HUES64 (cell line): ENCODE measurements around the gene XRCC4.
"Not testable (repeated sequence)": the region's sequence is repeated elsewhere in the genome, so short reads cannot be mapped to it uniquely, and the experiment has no call there.

Source experiments
- H3K27ac ChIP-seq: 2 replicates; pipeline ENCODE4 v1.7.0; 2013; ENCODE audit warnings: low read depth, low read length, inconsistent platforms
- H3K27me3 ChIP-seq: 2 replicates; pipeline ENCODE4 v1.6.1; 2013; ENCODE audit warnings: mild to moderate bottlenecking, low read length; ENCODE audit not compliant: insufficient read depth
- H3K36me3 ChIP-seq: 2 replicates; pipeline ENCODE4 v1.6.1; 2013; ENCODE audit warnings: mild to moderate bottlenecking, low read length; ENCODE audit not compliant: insufficient read depth
- H3K4me1 ChIP-seq: 2 replicates; pipeline ENCODE4 v1.6.1; 2013; ENCODE audit warnings: mild to moderate bottlenecking, low read length, moderate library complexity; ENCODE audit not compliant: insufficient read depth
- H3K4me3 ChIP-seq: 2 replicates; pipeline ENCODE4 v1.5.1; 2013; ENCODE audit warnings: mild to moderate bottlenecking, low read length, moderate library complexity
- H3K9ac ChIP-seq: 2 replicates; pipeline ENCODE4 v1.6.1; 2013; ENCODE audit warnings: mild to moderate bottlenecking, low read depth, low read length
- H3K9me3 ChIP-seq: 2 replicates; pipeline ENCODE4 v1.6.1; 2013; ENCODE audit warnings: low read depth, low read length; ENCODE audit not compliant: insufficient read depth
- WGBS: fragments of 150-250, 120-280 bp; methylation state at CpG from one replicate; pipeline ENCODE4 v1.1.7; 2013; ENCODE audit warnings: missing lambda C conversion rate; 5-methylcytosine and 5-hydroxymethylcytosine counted together

The XRCC4 gene

DNA sequence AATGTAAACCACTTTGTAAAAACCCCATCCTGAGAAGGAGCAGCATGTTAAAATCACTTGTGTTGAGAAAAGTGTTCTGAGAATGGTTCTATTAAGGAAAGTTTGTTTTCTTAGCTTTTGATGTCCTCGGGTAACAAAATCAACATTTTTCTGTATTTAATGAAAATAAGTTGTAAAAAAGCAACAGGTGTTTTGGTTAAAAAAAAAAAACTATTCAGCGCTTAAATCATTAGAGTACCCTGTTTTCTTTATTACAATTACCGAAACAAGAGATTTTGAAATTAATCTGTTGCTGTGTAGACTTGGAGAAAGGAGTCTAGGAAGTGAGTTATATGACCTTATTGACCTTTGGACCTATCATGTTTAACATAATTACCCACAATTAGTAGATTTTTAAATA lies 167.7 kb downstream of the XRCC4 start:
- Histone ChIP-seq H3K4me1 (no peaks in the 10 kb centered on the region; the same call in 1 of the 2 replicates), H3K27me3 (no peaks in the 10 kb centered on the region), H3K4me3 (no peak overlapping the region), H3K9ac (no peak overlapping the region), H3K9me3 (no peaks in the 10 kb centered on the region), H3K27ac (no peak overlapping the region), H3K36me3 (no peaks in the 10 kb centered on the region)
- WGBS = no CpG with 5 or more reads among the region's 3 CpGs

DNA sequence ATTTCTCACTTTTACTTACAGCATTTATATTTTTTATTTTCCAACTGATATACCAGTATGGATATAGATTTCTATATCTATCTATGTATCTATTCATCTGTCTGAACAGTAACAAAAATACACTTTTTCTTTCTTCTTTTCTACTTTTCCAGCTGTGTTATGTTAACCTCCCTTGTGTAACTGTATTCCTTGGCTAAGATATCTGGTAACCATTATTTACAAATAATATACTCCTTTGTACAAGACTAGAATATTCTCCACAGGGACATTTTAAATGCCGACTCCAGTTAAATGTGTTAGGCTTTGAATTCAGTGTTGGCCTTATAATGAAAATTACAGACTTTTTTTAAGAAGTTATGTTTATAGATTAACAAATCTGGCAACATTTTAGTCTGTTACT lies 168.7 kb downstream of the XRCC4 start:
- Histone ChIP-seq H3K36me3 (no peaks in the 10 kb centered on the region), H3K4me3 (no peak overlapping the region), H3K9ac (no peak overlapping the region), H3K27ac (no peak overlapping the region), H3K27me3 (no peaks in the 10 kb centered on the region), H3K4me1 (no peaks in the 10 kb centered on the region; the same call in 1 of the 2 replicates), H3K9me3 (no peaks in the 10 kb centered on the region)
- no CpG with 5 or more reads among the region's 1 CpG for WGBS

DNA sequence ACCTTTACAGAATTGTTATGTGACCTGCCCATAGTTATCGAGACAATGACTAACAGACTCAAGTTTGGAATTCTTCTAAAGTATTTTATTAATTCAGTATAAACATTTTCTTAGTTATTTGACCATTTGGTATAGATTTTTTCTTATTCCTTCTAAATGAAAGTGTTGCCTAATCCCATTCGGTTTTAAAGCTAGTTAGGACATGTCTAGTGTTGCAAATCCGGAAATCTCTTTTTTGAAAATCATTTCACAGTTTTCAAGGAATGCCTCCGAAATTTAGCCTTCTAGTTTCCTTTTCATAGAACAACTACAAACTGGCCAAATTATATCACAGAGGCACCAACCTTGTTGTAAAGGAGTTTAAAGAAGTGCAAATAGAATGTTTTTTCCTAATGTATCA lies 171.8 kb downstream of the XRCC4 start:
- no peaks in the 10 kb centered on the region for H3K27me3 ChIP-seq
- no peak overlapping the region for H3K27ac ChIP-seq
- H3K9me3 ChIP-seq = 0 out of 2 replicates have a peak, but pooled peaks cover 2% of the 10 kb centered on the region
- no peaks in the 10 kb centered on the region for H3K36me3 ChIP-seq
- 89% methylated on average over 3 of the region's 4 CpGs for WGBS
- no peak overlapping the region for H3K4me3 ChIP-seq
- no peaks in the 10 kb centered on the region; the same call in 1 of the 2 replicates for H3K4me1 ChIP-seq
- no peak overlapping the region for H3K9ac ChIP-seq

DNA sequence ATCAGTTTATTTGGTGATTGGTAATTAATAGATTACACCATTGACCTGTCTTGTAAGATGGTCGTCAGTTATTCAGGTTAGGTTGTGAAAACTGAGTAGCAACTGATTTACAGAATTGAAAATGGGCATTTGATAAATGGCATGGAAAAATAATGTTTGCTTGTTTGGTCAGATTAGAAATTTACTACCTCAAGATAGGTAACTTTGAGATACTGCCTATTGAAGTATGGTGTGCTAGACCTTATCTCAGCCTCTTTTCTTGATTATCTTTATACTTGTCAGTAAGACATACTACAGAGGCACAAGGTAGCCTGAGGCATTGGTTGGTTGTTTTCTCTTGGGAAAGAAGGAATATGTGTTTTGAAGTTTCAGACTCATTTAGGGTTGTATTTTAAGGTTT lies 174.5 kb downstream of the XRCC4 start:
- H3K9me3 ChIP-seq = 0 out of 2 replicates have a peak, but pooled peaks cover 2% of the 10 kb centered on the region
- no peaks in the 10 kb centered on the region; the same call in 1 of the 2 replicates for H3K4me1 ChIP-seq
- H3K9ac ChIP-seq = no peak overlapping the region
- H3K4me3 ChIP-seq = no peak overlapping the region
- no peaks in the 10 kb centered on the region for H3K36me3 ChIP-seq
- WGBS = 95% methylated on average over 1 of the region's 1 CpG
- no peaks in the 10 kb centered on the region for H3K27me3 ChIP-seq
- no peak overlapping the region for H3K27ac ChIP-seq

DNA sequence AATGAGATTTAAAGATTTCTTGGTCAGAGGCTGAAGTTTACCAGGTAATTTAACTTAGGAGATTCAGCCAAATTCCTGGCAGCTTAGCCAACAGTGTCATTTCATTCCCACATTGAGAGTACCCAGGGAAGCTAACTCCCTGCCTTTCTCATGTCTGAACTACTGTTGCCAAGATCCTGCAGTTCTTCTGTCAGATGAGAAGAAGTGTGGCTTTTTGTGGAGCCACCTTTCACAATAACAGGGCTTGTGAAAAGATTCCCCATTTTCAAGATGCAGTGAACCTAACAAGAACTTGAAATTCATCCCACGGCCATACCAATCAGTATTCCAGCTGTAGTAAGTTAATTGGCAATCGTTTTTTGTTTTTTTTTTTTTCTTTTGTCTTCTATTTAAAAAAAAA lies 176.4 kb downstream of the XRCC4 start:
- Histone ChIP-seq H3K9me3 (0 out of 2 replicates have a peak, but pooled peaks cover 2% of the 10 kb centered on the region), H3K27me3 (no peaks in the 10 kb centered on the region)
- no CpG with 5 or more reads among the region's 2 CpGs for WGBS

DNA sequence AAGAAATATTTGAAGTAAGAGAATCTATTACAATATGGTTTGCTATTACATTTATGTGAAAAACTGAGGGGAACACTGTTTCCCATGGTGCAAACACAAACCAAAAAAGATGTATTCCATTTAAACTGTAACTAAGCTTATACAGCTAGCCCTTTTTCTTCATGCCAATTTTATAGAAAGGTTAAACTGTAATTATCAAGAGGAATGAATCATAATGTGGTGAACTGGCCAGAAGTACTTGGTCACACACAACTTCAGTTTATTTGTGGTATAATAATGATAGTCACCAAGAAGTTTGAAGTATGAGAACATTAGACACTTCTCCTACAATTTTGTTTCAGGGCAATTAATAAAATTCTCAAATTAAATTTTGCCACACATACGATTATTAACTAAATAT lies 177.9 kb downstream of the XRCC4 start:
- no peak overlapping the region for H3K4me3 ChIP-seq
- H3K36me3 ChIP-seq = no peaks in the 10 kb centered on the region
- H3K27ac ChIP-seq = no peak overlapping the region
- 91% methylated on average over 1 of the region's 1 CpG for WGBS
- H3K4me1 ChIP-seq = no peaks in the 10 kb centered on the region; the same call in 1 of the 2 replicates
- no peak overlapping the region for H3K9ac ChIP-seq
- 0 out of 2 replicates have a peak, but pooled peaks cover 2% of the 10 kb centered on the region for H3K9me3 ChIP-seq
- no peaks in the 10 kb centered on the region for H3K27me3 ChIP-seq

More for the DNA sequence above, 176.4 kb downstream of the XRCC4 start:
- no peaks in the 10 kb centered on the region; the same call in 1 of the 2 replicates for H3K4me1 ChIP-seq
- H3K27ac ChIP-seq = no peak overlapping the region
- no peak overlapping the region for H3K9ac ChIP-seq
- H3K4me3 ChIP-seq = no peak overlapping the region
- no peaks in the 10 kb centered on the region for H3K36me3 ChIP-seq

DNA sequence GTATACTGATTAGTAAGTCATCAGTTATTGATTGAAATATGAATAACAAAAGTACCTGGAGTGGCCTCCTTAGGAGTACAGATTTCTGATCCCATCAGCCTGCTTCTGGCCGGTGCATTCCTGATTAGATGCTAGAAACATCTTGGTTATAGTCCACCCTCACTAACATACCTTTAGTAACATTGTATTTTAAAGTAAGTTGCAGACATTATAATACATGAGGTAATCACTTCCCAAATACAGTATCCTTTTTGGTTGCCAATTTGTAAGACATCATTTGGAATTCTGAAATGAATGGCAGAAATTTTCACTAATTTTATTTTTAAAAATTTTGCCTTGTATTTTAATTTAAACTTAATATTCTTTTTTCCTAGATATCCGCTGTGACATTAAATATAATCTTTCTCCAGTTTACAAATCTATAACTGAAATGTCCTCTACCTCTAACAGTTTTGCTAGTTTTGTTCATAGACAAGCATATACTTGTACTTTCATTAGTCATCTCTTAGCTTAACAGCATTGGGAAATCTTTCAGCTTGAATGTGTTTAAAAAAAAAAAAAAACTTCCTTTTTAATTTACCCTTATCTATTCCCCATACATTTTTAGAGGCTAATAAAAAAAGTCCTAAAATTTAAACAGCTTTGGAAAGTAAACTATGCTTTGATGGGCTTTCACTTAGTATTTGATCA lies 178.9 kb downstream of the XRCC4 start:
- Histone ChIP-seq H3K27me3 (no peaks in the 10 kb centered on the region), H3K9me3 (0 out of 2 replicates have a peak, but pooled peaks cover 2% of the 10 kb centered on the region), H3K4me3 (no peak overlapping the region), H3K9ac (no peak overlapping the region), H3K27ac (no peak overlapping the region), H3K36me3 (no peaks in the 10 kb centered on the region), H3K4me1 (no peaks in the 10 kb centered on the region; the same call in 1 of the 2 replicates)
- 85% methylated on average over 2 of the region's 2 CpGs for WGBS

DNA sequence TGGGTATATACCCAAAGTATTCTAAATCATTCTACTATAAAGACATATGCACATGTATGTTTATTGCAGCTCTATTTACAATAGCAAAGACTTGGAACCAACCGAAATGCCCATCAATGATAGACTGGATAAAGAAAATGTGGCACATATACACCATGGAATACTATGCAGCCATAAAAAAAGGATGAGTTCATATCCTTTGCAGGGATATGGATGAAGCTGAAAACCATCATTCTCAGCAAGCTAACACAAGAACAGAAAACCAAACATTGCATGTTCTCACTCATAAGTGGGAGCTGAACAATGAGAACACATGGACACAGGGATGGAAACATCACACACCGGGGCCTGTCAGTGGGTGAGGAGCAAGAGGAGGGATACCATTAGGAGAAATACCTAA lies 180.3 kb downstream of the XRCC4 start:
- H3K27ac ChIP-seq, H3K9ac ChIP-seq, H3K9me3 ChIP-seq, H3K4me1 ChIP-seq, H3K36me3 ChIP-seq, H3K27me3 ChIP-seq, H3K4me3 ChIP-seq: not testable (repeated sequence)
- 100% methylated on average over 1 of the region's 2 CpGs for WGBS

DNA sequence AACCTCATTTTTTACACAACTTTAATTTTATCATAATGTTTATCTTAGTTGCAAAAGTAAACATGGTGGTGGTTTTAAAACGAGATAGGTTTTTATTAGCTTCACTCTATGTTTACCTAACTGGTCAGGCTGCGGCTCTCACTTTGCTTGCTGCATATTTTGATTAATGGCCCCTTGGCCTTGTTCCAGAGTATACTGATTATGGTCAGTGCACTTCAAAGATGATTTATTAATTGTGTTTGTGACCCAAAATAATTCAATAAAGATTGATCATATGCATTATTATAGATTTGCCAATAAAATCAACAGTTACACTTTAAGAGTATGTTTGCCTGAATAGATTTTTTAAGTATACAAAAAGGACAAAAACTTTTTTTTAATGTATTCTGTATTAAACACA lies 188.0 kb downstream of the XRCC4 start:
- Histone ChIP-seq H3K9me3 (no peaks in the 10 kb centered on the region), H3K4me1 (peaks cover 3% of the 10 kb centered on the region; the same call in 1 of the 2 replicates), H3K9ac (no peak overlapping the region), H3K27me3 (no peaks in the 10 kb centered on the region), H3K27ac (no peak overlapping the region), H3K4me3 (no peak overlapping the region), H3K36me3 (no peaks in the 10 kb centered on the region)
- 93% methylated on average over 2 of the region's 2 CpGs for WGBS

DNA sequence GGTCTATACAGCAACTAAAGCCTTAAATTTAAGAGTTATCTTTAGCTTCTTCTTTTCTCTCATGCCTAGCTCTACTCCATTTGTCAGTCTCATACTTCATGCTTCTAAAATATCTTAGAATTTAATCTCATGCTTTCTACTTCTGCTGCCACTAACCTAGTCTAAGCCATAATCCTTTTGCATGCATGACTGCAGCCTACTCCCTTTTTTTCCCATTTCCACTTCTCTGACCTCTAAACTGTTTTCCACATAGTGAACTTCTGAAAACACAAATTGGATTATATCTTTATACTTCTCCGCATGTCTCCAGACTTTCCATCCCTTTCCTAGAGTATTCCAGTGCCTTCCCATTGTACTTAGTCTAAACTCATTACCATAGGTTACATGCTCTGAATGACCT lies 193.0 kb downstream of the XRCC4 start:
- WGBS = 97% methylated on average over 1 of the region's 1 CpG
- Histone ChIP-seq H3K9me3 (no peaks in the 10 kb centered on the region), H3K27me3 (no peaks in the 10 kb centered on the region), H3K4me1 (peaks cover 3% of the 10 kb centered on the region; the same call in 1 of the 2 replicates), H3K27ac (no peak overlapping the region), H3K4me3 (no peak overlapping the region), H3K9ac (no peak overlapping the region), H3K36me3 (no peaks in the 10 kb centered on the region)

DNA sequence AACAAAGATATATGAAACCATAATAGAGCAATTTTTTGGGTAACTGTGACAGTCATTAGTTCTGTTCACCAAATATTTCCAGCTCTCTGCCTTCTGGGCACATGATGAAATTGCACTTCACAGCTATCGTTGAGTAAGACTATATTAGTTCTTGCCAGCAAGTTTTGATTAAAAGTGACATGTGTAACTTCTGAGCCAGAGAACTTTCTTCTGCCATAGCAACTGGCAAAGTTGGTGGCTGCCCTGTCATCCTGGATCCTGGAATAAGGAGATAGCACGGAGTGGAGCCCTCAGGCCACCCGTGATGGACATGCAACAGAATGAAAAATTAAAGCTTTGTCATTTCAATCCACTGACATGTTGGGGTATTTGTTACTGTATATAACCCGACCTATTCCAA lies 199.8 kb downstream of the XRCC4 start:
- WGBS = 93% methylated on average over 4 of the region's 4 CpGs
- H3K4me1 ChIP-seq = peaks cover 15% of the 10 kb centered on the region; the same call in 1 of the 2 replicates
- no peak overlapping the region for H3K27ac ChIP-seq
- no peaks in the 10 kb centered on the region for H3K36me3 ChIP-seq
- H3K27me3 ChIP-seq = no peaks in the 10 kb centered on the region
- no peak overlapping the region for H3K4me3 ChIP-seq
- H3K9me3 ChIP-seq = no peaks in the 10 kb centered on the region
- H3K9ac ChIP-seq = no peak overlapping the region
